NCI-H146 treated with DMSO at 0.1 percent for 48 hours (cell line): ENCODE data around the gene UACA.
"Not testable (repeated sequence)": the region's sequence is repeated elsewhere in the genome, so short reads cannot be mapped to it uniquely, and the experiment has no call there.

Experiments used
- DNase-seq: peaks from one replicate; lab custom pipeline; 2025; ENCODE audit not compliant: unreplicated experiment; lab: John Stamatoyannopoulos, UW

The UACA gene

GRCh38 chr15:70669006-70669602 lies 94.3 kb downstream of the UACA start:
- no peak for DNase-seq

GRCh38 chr15:70665599-70665998 lies 97.8 kb downstream of the UACA start:
- no peak for DNase-seq

GRCh38 chr15:70664494-70664893 lies 98.9 kb downstream of the UACA start:
- DNase-seq = no peak

GRCh38 chr15:70663069-70663468 lies 100.3 kb downstream of the UACA start:
- not testable (repeated sequence) for DNase-seq

- DNase-seq = no peak
These were observed 103.7 kb downstream of the UACA start for GRCh38 chr15:70659662-70660061.

GRCh38 chr15:70658641-70659040 lies 104.7 kb downstream of the UACA start:
- no peak for DNase-seq

GRCh38 chr15:70653426-70653825 lies 109.9 kb downstream of the UACA start:
- no peak for DNase-seq

GRCh38 chr15:70652341-70652740 lies 111.0 kb downstream of the UACA start:
- no peak for DNase-seq

- DNase-seq = no peak
These were observed 112.0 kb downstream of the UACA start for GRCh38 chr15:70651303-70651845.

GRCh38 chr15:70650567-70651302 lies 112.6 kb downstream of the UACA start:
- no peak for DNase-seq

- no peak for DNase-seq
These were observed 116.0 kb downstream of the UACA start for GRCh38 chr15:70647396-70647795.

GRCh38 chr15:70646169-70646568 lies 117.2 kb downstream of the UACA start:
- DNase-seq = no peak

GRCh38 chr15:70643783-70644125 lies 119.6 kb downstream of the UACA start:
- no peak for DNase-seq

GRCh38 chr15:70643106-70643782 lies 120.1 kb downstream of the UACA start:
- DNase-seq = no peak

GRCh38 chr15:70636540-70637165 lies 126.7 kb downstream of the UACA start:
- DNase-seq = no peak

GRCh38 chr15:70635895-70636294 lies 127.5 kb downstream of the UACA start:
- no peak for DNase-seq

- no peak for DNase-seq
These were observed 129.4 kb downstream of the UACA start for GRCh38 chr15:70633991-70634390.

- DNase-seq = peak; percentile 50
These were observed 130.1 kb downstream of the UACA start for GRCh38 chr15:70633103-70633831.

- no peak for DNase-seq
These were observed 130.8 kb downstream of the UACA start for GRCh38 chr15:70632491-70633102.

GRCh38 chr15:70632079-70632478 lies 131.3 kb downstream of the UACA start:
- no peak for DNase-seq
